HG03175 (cell line): ENCODE data around the gene THEM5.

Experiments used
- ATAC-seq: cut with Tn5 transposase; IDR thresholded peaks from one replicate; pipeline ENCODE4 v1.9.1; 2021; ENCODE audit warnings: mild to moderate bottlenecking, moderate library complexity; ENCODE audit not compliant: unreplicated experiment

The THEM5 gene

DNA sequence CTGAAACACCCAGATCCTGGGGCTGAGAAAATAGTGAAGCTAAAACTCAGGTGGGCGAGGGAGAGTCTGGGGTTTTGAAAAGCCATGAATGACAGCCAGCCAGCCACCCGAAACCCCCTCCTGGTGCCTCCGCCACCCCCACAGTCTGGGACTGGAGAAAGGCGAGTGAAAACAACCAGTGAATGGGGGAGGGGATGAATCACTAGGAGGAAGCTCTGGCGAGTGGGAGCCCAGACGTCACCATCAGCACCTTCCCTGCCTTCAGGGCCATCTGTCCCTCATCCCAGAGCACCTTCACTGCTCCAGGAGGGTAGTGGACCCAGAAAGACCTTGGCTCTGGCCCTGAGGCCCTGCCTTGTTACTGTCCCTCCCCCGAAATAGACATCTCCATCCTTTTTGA is 31.1 kb downstream of the THEM5 start:
- no peak for ATAC-seq

DNA sequence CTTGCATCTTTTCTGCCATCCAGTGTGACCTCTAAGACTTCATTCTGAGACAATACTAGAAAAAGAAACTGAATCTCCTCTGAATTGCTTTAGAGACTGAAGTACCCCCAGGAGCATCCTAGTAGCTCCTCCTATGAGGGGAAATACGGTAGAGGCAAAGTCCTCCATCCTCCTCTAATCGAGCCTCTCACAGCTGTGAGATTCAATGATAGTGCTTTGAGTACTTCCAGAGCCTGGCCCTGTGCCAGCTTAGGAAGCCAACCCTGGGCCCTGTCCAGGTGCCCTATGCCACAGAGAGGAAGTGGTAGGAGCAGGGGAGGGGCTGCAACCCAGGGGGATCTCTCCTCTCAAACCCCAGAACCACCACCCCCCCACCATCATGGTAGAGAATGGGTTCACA is 32.6 kb downstream of the THEM5 start:
- no peak for ATAC-seq

DNA sequence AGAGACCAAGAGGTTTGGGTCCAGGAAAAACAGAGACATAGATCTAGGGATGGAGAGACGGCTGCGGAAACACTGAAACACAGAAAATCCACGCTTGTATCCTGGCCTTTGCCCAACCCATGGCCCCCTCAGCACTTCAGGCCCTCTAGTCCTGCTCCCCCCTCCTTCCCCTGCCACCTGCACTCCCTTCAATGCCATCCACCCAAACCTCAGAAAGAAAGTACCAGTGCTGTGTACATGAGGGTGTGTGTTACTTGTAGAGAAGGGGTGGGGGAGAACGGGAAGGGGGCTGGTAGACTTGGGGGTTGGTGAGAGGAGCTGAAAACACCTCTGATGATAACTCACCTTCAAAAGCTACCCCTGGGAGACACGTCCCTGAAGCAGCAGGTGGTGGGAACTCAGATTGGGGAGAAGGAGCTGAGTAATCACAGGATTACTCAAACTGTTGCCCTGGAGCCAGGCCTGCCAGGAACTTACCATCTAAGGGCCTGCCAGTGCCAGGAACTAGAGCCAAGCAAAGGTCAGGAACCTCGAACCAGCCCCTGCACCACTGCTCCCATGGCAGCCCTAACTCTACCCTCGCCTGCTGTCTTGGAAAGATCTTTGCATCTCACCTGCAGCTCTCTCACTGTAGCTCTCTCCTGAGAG is 33.4 kb downstream of the THEM5 start:
- no peak for ATAC-seq

DNA sequence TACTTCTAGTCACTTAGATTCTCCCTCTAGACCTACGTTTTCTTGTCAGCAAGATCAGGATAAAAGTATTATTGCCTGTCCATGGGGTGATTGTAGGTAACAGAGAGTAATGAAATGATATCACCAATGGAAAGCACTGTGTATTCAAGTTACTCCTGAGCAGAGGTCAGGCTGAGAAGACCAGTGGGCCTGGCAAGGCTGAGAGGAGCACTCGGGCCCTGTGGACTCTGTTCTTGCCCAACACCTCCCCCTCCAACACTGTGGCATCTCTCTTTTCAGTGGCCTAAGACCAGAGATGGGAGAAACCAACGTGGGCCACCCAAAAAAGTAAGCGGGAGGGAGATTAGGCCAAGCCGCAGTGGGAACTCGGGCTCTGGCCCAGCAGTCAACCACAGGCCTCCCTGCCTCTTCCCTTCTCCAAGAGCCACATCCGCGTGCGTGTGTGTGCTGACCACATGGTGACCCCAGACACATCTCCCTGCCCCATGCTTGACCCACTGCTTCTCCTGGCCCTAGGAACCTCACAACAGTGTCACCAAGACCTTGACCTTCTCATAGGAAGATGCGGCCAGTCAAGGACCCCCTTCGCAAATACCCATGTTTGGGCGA is 34.2 kb downstream of the THEM5 start:
- no peak for ATAC-seq

DNA sequence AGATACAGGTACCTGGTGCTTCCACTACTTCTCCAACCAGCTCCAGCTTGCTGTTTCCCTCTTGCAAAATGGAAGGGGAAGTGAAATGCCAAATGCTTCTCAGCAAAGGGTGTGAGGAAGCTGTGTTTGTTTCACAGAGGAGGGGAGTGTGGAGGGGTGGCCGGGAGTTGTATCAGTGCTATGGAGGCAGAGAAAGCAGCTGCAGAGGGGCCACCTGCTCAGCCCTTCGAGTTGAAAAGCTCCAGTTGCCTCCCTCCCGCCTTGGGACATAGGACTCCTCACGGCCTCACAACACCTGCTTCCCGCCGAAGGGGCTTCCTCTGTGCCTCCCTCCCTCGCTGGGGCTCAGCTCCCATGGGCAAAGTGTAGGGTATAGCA is 36.2 kb downstream of the THEM5 start:
- no peak for ATAC-seq

DNA sequence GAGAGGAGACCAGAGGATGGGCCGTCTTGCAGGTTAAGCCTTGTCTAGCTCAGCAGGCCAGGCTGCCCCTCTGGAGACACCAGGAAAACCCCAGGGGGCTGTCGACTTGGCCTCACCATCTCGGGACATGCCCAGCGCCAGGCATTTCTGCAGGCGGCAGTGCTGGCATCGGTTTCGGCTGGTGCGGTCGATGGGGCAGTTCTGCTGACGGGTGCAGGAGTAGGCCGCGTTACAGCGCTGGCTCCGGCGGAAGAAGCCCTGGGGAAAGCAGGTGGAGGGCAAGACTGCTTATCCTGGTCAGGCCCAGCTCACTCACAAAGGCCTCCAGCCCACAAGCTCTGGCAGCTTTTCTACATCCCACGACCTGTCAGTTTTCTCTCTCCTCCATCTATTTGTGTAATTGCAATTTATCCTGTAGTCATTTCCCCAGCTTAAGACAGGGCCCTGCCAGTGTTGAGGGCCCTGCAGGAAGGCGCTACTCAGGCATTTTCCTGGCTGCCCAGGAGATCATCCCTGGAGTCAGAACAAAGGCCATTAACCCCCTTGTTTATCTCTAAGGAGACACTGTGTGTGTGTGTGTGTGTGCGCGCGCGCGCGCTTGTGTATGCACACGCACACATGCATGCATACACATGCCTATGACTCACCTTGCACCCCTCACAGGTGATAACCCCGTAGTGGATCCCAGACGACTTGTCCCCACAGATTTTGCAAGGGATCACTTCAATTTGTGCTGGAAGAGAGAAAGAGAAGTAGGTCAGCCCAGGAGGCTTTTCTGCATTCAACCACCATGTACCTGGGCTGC is 36.8 kb downstream of the THEM5 start:
- ATAC-seq, result no peak

DNA sequence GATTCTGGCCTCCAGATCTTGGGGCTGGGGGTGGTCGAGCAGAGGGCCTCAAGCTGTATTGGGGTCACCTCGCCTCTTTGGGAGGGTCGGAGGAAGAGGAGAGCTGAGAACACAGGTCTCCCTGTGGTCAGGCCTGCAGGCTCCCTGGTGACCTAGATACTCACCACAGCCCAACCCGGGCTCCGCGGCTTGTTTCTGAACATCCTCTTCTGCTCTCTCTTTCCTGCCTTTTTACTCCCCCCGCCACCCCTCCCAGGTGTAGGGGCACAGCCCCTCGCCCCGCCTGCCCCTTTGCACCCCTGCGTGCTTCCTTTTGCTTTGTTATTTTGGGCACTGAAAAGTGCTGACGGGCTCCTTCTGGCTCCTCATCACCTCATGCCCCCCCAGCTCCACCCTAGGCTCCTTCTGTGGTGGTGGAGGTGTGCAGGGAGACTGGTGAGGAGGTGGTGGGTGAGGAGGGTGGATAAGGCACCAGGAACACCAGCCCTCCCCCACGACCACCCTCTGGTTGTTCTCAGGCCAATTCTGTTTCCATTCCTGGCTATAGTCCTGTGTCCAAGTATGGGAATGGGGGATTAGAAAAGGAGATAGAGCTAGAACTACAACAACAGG is 37.7 kb downstream of the THEM5 start:
- no peak for ATAC-seq

DNA sequence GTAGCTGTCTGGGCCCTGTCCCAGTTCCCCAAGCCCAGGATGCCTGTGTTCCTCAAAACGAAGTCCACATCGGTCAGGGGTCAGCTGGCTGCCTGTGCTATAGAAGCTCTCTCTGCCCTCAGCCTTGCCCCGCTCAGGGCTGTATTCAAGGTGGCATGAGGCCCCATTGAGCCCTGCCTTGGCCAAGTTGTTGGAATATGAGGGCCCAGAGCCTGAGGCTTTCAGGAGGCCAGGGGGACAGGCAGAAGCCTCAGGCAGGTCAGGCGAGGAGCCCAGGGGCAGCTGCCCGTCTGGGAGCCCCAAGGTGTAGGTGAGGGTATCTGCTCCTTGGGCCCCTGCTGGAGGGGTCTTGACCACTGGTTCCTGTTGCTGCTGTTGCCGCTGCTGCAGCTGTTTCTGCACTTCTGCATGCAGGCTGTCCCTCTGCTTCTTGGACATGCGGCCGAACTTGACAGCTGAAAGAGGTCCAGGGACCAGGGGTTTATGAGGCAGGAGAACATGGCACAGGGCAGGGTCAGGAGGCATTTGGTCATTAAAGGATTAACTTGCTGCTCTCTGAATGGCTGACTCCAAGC is 38.5 kb downstream of the THEM5 start:
- no peak for ATAC-seq

DNA sequence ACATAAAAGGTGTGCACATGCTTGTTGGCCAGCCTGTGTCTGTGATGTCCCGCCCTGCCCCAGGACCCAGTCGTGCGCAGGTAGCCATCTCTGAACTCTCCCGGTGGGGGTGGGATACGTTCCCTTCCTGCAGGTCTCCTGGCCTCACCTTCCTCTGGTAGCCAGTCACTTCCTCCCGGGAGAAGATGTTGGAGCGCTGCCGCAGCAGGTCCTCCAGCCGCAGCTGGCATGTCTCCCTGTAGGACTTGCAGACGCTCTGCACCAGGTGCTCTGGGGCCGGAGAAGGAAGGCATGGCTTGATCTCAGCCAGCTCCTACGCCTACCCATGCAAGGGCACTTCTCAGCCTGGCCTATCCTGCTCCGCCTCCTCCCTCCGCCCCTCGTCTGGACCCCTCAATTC is 39.1 kb downstream of the THEM5 start:
- no peak for ATAC-seq

DNA sequence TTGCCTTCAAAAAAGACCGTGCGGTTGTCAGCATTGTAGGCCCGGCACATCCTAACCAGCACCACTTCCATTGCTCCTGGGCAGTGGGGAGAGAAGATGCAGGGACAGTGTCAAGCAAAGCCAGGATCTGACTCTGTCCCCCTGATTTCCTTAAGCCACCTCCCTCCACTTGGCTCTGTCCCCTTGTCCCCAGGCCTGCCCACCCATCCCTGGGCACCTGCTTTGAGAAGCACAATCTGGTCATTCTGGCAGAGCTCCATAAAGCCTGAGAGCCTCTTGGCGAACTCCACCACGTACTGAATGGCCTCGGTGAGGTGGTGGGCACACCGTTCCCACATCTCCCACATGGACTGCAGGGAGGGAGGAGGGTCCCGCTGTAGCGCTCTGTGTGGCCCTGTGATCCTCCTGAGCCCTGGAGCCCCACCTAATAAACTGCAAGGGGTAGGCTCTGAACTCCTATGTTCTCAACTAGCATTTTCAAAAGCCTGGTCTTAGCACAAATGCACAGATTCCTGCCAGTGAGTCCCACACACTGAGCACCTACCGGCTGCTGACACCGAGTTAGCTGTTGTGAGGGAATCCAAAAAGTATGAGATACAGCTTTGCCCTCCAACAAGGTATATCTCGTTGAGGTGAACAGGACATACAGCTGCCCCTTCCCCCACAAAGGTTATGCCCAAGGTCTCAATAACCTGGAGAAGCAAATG is 40.1 kb downstream of the THEM5 start:
- no peak for ATAC-seq

DNA sequence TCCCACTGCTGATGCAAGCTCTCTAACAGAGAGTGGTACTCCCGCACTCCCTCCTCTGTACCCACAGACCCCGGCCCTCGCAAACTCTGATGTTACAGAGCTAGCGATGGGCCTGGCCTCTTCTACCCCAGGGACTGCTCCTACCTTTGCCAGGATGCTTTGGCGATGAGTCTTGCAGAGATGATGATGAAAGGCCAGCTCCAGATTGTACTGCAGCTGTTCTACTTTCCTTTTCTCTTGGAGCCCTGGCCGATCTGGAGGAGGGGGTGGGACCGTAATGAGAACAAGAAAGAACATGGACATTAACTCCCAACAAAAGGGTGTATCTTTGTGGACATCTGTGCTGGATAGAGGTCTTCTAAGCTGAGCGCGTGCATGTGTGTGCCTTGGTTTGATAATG is 42.3 kb downstream of the THEM5 start:
- no peak for ATAC-seq

DNA sequence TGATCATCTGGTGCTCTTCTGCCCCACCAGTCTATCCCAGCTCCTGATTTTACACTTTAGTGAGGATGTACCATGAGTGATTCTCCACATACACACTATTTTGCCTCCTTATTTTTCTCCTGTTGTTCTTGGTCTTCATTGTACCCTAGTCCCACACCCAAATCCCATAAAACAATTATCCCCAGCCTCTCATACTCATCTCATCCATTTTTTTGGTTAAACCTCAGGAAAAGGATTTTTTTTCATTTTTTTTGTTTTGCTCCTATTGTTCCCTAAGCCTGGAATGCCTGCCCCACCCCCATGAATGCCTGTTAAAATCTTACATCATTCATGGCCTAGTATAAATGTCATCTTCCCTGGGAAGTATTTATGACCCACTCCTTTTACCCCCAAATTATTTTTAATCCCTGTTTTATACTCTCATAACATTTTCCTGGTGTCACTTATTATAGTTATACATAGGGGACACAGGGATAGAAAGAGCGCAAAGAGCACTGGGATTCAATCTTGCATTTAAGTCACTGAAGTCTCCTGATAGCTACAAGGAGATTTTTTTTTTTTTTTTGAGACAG is 43.4 kb downstream of the THEM5 start:
- ATAC-seq, result no peak

DNA sequence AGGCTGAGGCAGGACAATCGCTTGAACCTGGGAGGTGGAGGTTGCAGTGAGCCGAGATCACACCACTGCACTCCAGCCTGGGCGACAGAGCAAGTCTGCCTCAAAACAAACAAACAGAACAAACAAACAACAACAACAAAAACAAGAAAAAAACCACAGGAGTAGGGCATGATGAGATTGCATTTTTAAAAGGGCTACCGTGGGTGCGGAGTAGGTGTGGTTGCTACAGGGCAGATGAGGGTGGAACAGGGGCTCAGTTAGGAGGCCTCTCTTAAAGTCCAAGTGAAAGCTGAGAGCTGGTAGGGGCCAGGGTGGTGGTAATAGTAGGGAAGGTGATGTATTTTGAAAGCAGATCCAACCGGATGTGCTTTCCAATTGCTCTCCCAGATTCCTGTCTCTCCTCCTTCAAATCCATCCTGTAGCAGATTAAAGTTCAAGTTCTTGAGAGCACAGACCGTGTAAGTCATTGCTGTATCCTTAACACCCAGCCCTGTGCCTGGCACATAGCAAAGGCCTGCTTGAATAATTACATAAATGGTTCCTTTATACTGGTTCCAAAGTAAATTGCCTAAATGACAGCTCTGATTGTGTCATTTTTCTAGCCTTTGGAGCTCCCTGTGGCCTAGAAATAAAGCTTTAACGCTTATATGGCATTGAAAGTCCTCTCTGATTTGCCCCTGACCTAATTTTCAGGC is 44.1 kb downstream of the THEM5 start:
- no peak for ATAC-seq

DNA sequence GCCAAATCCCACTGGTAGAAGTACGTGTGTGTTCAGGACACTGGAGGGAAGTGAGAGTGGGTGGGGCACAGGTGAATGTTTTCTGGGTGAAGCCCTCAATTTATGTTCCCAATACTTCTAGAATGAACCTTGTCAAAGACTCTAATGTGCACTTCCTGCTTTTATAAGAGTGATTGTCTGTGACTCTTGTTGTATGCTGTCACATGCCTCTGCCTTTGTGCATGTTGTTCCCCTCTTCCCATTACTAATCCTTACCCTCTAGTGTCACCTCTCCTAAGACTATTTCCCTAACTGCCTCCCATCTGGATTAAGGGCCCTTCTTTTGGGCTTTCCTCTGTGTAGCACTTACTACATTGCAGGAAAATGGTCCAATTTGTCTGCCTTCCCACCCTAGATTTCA is 45.7 kb downstream of the THEM5 start:
- no peak for ATAC-seq

DNA sequence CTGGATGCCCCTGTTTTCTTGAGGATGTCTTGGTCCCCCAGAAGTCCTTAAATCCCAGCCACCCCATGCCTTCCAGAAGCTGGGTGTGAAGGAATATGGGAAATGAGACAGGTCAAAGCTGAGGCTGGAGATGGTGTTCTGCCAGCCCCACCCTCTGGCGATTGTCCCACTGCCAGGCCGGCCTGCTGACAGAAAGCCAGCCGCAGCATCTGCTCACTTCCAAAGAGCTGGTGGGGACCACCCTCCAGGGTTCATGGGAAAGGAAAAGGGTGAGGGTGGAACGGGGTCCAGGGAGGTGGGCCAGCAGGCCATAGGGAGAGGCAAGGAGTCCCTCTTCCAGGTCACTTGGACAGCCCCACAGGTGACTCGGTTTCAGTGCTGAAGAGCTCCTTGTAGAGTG is 46.4 kb downstream of the THEM5 start:
- ATAC-seq, result no peak

DNA sequence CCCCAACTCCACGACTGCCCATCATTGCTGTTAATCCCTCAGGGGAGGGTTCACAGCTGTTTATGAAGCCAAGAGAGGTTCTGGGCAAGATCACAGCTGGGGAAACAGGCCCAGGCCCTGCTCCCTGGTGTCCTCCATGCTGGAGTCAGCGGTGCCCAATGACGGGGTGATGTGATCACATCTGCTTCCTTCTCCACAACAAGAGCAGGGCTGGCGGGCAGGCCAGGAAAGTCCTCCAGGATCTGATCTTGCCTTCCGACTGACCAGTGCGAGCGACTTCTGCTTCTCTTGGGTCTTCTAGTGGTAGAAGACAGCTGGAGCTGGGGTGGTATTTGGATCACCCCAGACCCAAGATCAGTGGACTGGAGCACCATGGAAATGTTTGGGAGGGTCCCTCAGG is 47.3 kb downstream of the THEM5 start:
- no peak for ATAC-seq

DNA sequence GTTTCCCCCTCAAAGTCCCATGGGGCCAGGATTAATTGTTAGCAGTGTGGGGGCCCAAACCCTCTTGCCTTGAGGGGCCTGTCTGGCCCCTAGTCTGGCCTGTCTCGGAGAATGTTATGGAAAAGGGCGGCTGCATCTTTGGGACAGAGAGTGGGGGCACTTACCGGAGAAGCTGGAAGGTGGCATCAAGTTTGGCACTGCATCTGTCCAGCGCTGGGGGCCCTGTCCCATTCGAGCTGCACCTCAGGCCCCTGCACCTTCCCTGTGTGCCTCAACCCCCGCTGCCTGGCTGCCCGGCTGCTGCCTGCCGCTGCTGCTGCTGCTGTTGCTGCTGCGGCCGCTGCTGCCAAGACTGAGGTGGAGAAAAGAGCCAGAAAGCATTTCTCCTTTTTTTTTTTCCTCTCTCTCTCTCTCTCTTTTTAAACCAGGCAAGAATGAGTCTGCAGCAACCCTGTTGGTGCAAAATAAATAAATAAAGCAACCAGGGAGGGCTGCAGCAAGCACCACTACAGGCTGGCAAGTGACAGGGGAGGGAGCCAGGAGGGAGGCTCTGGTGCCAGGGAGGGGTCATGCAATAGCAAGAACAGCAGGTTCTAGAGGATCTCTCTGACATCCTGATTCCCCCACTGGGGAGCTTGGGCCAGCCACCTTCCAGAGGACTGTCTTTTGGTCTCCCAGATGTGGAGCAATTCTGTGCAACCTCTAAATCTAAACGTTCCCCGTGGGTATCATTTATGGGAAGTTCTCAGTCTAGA is 48.3 kb downstream of the THEM5 start, which contains the start of gene LINGO4:
LINGO4 (minus strand) TSS at position 354 of the 755 bp plus-strand sequence. CDS start 2,715 bp downstream, outside the sequence.
- no peak for ATAC-seq

DNA sequence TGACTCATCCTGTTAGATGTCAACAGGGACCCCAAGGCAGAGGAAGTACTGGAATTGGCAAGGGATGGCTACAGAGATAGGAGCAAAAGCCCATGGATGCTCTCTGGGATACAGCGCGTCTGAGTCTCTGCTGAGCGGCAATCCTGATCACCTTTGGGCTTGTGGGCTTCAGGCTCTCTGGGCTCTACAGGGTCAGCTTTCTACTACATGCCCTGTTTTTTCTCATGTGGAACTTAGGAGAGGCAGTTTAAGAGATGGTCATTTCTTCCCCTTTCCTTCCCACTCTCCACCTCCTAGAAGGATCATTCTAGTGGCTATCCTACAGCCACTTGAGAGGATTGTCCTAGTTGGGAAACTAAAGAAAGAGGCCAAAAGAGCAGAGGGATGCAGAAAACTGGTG is 49.6 kb downstream of the THEM5 start:
- ATAC-seq, result no peak

DNA sequence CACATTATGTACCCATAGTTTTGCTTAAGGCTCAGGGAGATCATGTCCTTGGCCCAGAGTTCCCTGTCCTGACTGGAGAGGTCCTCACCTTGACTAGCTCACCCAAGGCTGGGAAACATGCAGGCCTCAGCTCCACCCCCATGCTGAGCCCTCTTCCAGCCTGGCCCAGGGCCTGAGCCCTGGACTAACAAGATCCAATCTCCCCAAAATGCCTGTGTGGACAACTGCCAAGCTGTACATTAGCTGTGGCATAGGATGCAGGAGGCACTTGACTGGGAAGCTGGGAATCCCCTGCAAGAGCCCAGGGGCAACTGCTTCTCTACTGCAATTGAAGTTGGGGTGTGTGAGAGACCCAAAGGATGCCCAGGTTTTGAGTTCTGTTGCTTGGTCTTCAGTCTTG is 50.3 kb downstream of the THEM5 start:
- no peak for ATAC-seq
